Bronchial smooth muscle cell (primary cell): Measurements from ENCODE around the gene HASPIN. TPM values are rescaled to one million over a fixed set of nuclear protein-coding genes. Genes with fewer than 3 reads are reported as not detected.

Experiments
- total RNA-seq: library from RNA; depleted of rRNA; stranded (reverse); fragments of >200 nt; gene quantifications from 2 replicates; pipeline ENCODE4 v1.2.1, GENCODE V29; 2014

HASPIN gene
- 0.17 and 0.79 TPM in 2 replicates for total RNA-seq

GRCh38 chr17:3723556-3724377 is at the start of gene HASPIN:
Gene HASPIN (plus strand): TSS chr17:3723903. CDS start chr17:3723936, 33 bp downstream.

GRCh38 chr17:3695723-3696411 is 27.8 kb upstream of the HASPIN start, which contains the start of gene P2RX5:
Gene P2RX5 (minus strand): TSS chr17:3696155. CDS start chr17:3696005, 150 bp downstream.

Other genes with a start within 250 kb of the HASPIN start
- gene ASPA, start 247.9 kb upstream of the HASPIN start, total RNA-seq: 0.63 and 3.3 TPM in 2 replicates
- 1.6 and 2.8 TPM in 2 replicates for gene TRPV3, start 166.1 kb upstream of the HASPIN start, total RNA-seq
- 2.2 and 2.3 TPM in 2 replicates for gene TRPV1, start 114.5 kb upstream of the HASPIN start, total RNA-seq
- 10.9 and 11.2 TPM in 2 replicates for gene SHPK, start 87.7 kb upstream of the HASPIN start, total RNA-seq
- 12.8 and 15.5 TPM in 2 replicates for gene CTNS, start 87.1 kb upstream of the HASPIN start, total RNA-seq
- gene TAX1BP3, start 55.3 kb upstream of the HASPIN start, total RNA-seq: 99.3 and 140 TPM in 2 replicates
- 8.0 and 9.8 TPM in 2 replicates for gene EMC6, start 55.1 kb upstream of the HASPIN start, total RNA-seq
- gene P2RX5, start 27.7 kb upstream of the HASPIN start, total RNA-seq: 0.43 and 1.1 TPM in 2 replicates
- gene ITGAE, start 77.3 kb downstream of the HASPIN start, total RNA-seq: 21.6 and 25.2 TPM in 2 replicates
- 13.1 and 13.8 TPM in 2 replicates for gene NCBP3, start 122.3 kb downstream of the HASPIN start, total RNA-seq
- 5.2 and 10.3 TPM in 2 replicates for gene CAMKK1, start 169.2 kb downstream of the HASPIN start, total RNA-seq
- gene P2RX1, start 192.6 kb downstream of the HASPIN start, total RNA-seq: not detected in 2 replicates
- gene ATP2A3, start 240.5 kb downstream of the HASPIN start, total RNA-seq: 3.8 and 5.9 TPM in 2 replicates